ENCODE results near the gene SLC24A3.

DNA sequence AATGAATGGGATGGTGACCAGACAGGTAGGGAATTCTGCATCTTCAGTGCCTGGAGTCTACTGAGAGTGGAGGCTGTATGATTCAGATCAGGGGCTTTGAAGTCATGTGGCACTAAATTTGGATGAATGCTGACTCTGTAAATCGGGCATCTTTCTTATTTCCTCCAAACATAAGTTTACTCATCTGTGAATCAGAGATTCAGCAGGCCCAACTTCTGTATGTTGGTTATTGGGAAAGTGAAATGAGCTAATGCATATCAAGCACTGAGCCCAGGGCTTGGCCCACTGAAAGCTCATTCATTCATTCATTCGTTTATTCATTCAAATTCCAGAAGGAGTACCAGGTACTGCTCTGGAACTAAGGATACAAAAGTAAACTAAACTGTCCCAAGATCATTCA, 353.3 kb downstream of the SLC24A3 start:
- TF ChIP-seq, protein P1, sequence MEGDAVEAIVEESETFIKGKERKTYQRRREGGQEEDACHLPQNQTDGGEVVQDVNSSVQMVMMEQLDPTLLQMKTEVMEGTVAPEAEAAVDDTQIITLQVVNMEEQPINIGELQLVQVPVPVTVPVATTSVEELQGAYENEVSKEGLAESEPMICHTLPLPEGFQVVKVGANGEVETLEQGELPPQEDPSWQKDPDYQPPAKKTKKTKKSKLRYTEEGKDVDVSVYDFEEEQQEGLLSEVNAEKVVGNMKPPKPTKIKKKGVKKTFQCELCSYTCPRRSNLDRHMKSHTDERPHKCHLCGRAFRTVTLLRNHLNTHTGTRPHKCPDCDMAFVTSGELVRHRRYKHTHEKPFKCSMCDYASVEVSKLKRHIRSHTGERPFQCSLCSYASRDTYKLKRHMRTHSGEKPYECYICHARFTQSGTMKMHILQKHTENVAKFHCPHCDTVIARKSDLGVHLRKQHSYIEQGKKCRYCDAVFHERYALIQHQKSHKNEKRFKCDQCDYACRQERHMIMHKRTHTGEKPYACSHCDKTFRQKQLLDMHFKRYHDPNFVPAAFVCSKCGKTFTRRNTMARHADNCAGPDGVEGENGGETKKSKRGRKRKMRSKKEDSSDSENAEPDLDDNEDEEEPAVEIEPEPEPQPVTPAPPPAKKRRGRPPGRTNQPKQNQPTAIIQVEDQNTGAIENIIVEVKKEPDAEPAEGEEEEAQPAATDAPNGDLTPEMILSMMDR (tag by site-specific recombination; IDR thresholded peaks at IDR 0.05), result no peak
- TF ChIP-seq ZNF555 (tag by site-specific recombination; conservative IDR thresholded peaks at IDR 0.05), result no peak
- TF ChIP-seq YY1 (tag by site-specific recombination; IDR thresholded peaks at IDR 0.05), result no peak
- TF ChIP-seq, protein P2, sequence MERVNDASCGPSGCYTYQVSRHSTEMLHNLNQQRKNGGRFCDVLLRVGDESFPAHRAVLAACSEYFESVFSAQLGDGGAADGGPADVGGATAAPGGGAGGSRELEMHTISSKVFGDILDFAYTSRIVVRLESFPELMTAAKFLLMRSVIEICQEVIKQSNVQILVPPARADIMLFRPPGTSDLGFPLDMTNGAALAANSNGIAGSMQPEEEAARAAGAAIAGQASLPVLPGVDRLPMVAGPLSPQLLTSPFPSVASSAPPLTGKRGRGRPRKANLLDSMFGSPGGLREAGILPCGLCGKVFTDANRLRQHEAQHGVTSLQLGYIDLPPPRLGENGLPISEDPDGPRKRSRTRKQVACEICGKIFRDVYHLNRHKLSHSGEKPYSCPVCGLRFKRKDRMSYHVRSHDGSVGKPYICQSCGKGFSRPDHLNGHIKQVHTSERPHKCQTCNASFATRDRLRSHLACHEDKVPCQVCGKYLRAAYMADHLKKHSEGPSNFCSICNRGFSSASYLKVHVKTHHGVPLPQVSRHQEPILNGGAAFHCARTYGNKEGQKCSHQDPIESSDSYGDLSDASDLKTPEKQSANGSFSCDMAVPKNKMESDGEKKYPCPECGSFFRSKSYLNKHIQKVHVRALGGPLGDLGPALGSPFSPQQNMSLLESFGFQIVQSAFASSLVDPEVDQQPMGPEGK (tag by site-specific recombination; IDR thresholded peaks at IDR 0.05), result no peak
- no peak for TF ChIP-seq SP2 (tag by site-specific recombination; IDR thresholded peaks at IDR 0.05)
- TF ChIP-seq FEZF1 (tag by site-specific recombination; IDR thresholded peaks at IDR 0.05), result no peak
